Testis (tissue), 2 donors: Measurements from ENCODE around the gene CALHM2.

Experiments used
- POLR2A ChIP-seq: fragments of 450-650 bp; IDR thresholded peaks from one replicate; pipeline ENCODE4 v1.6.1; 2017; ENCODE audit warnings: antibody characterized with exemption, mild to moderate bottlenecking, moderate library complexity
- TF ChIP-seq, protein P1 (sequence below), 3 experiments: fragments of 450-650 bp in 2 of 3; fragments of 200-600 bp in 1 of 3; sonication (generic) in 1 of 3; IDR thresholded peaks; one replicate each; pipeline ENCODE4 v1.5.1; 2016 to 2019; ENCODE audit warnings: antibody characterized with exemption in 3 of 3, mild to moderate bottlenecking in 2 of 3, moderate library complexity in 1 of 3

GRCh38 chr10:103456074-103456660 lies 4.0 kb upstream of the CALHM2 start:
- TF ChIP-seq, protein P1, sequence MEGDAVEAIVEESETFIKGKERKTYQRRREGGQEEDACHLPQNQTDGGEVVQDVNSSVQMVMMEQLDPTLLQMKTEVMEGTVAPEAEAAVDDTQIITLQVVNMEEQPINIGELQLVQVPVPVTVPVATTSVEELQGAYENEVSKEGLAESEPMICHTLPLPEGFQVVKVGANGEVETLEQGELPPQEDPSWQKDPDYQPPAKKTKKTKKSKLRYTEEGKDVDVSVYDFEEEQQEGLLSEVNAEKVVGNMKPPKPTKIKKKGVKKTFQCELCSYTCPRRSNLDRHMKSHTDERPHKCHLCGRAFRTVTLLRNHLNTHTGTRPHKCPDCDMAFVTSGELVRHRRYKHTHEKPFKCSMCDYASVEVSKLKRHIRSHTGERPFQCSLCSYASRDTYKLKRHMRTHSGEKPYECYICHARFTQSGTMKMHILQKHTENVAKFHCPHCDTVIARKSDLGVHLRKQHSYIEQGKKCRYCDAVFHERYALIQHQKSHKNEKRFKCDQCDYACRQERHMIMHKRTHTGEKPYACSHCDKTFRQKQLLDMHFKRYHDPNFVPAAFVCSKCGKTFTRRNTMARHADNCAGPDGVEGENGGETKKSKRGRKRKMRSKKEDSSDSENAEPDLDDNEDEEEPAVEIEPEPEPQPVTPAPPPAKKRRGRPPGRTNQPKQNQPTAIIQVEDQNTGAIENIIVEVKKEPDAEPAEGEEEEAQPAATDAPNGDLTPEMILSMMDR (IDR thresholded peaks at IDR 0.05) = no peak
- TF ChIP-seq POLR2A = no peak
